SJSA1 (cell line): Measurements from ENCODE around the gene MTSS2. TPM values are rescaled to one million over a fixed set of nuclear protein-coding genes. Genes with fewer than 3 reads are reported as not detected.
"Not testable (repeated sequence)": the region's sequence is repeated elsewhere in the genome, so short reads cannot be mapped to it uniquely, and the experiment has no call there.

Experiments
- DNase-seq, 2 experiments: peaks; one replicate each; pipeline ENCODE4 v3.0.0-alpha.2; 2015 to 2020; ENCODE audit warnings: low spot score in 2 of 2, low read depth in 1 of 2
- H3K27ac ChIP-seq: fragments of 250-450 bp; sonication (Bioruptor Pico); 2 replicates; pipeline ENCODE4 v1.5.1; 2020; ENCODE audit warnings: mild to moderate bottlenecking, moderate library complexity
- H3K27me3 ChIP-seq: fragments of 250-450 bp; sonication (Bioruptor Pico); replicated peaks from 2 replicates; pipeline ENCODE4 v1.5.1; 2020; ENCODE audit warnings: mild to moderate bottlenecking, moderate library complexity
- H3K36me3 ChIP-seq: fragments of 250-450 bp; sonication (Bioruptor Pico); 2 replicates; pipeline ENCODE4 v1.5.1; 2020; ENCODE audit warnings: mild to moderate bottlenecking
- H3K4me1 ChIP-seq: fragments of 250-450 bp; sonication (Bioruptor Pico); replicated peaks from 2 replicates; pipeline ENCODE4 v1.6.1; 2021; ENCODE audit warnings: mild to moderate bottlenecking
- H3K4me3 ChIP-seq: fragments of 250-450 bp; sonication (Bioruptor Pico); 2 replicates; pipeline ENCODE4 v1.5.1; 2020; ENCODE audit warnings: mild to moderate bottlenecking
- H3K9me3 ChIP-seq: fragments of 250-450 bp; sonication (Bioruptor Pico); replicated peaks from 2 replicates; pipeline ENCODE4 v1.5.1; 2020; ENCODE audit warnings: mild to moderate bottlenecking
- total RNA-seq: library from RNA; depleted of rRNA; stranded (reverse); fragments of >200 nt; shearing (Covaris generic); gene quantifications from 2 replicates; pipeline ENCODE4 v1.2.3, GENCODE V29; 2014; rRNA removed

The MTSS2 gene
- total RNA-seq, 1 experiment from 2014 or later = 22.6 TPM

GRCh38 chr16:70646260-70647241 is 39.3 kb downstream of the MTSS2 start, which contains the start of gene IL34:
TSS of gene IL34 (plus strand) at chr16:70646559. CDS start at chr16:70646948, 389 bp downstream.
- no peak for DNase-seq
- Histone ChIP-seq H3K27ac (no peak within 1 kb of the TSS), H3K36me3 (no peaks in the 10 kb centered on the region), H3K4me1 (no peaks in the 10 kb centered on the region), H3K9me3 (no peaks in the 10 kb centered on the region), H3K4me3 (no peak within 1 kb of the TSS), H3K27me3 (no peaks in the 10 kb centered on the region)

DNA sequence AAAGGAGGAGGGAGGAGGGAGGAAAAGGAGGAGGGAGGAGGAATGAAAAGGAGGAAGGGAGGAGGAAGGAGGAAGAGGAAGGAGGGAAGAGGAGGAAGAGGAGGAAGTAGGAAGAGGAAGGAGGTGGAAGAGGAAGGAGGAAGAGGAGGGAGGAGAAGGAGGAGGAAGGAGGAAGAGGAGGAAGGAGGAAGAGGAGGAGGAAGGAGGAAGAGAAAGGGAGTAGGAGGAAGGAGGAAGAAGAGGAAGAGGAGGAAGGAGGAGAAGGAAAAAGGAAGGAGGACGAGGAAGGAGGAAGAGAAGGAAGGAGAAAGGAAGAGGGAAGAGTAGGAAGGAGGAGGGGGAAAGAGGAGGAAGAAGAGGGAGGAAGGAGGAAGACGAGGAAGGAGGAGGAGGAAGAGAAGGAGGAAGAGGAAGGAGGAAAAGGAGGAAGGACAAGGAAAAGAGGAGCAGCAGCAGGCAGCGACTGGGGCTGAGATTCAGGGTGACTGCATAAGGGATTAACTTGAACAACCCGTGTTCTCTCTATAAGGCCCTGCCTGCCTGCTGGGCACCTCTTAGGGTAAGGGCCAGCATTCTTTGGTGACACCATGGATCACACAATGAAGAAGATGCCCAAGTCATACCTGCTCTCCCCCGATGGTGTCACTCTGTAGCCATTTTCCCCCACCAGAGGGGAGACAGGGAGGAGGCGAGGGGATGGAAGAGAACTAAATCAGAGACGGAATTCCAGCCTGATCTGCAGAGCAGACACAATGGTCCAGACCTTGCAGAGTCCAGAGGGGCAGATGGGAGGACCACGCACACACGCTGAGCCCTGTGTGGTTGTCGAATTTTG is 40.9 kb downstream of the MTSS2 start:
- Histone ChIP-seq H3K9me3 (no peaks in the 10 kb centered on the region), H3K4me1 (no peaks in the 10 kb centered on the region), H3K36me3 (no peaks in the 10 kb centered on the region), H3K4me3 (no peak overlapping the region), H3K27me3 (no peaks in the 10 kb centered on the region), H3K27ac (no peak overlapping the region)
- no peak for DNase-seq

GRCh38 chr16:70643264-70643663 is 42.6 kb downstream of the MTSS2 start:
- not testable (repeated sequence) for H3K9me3 ChIP-seq, H3K4me3 ChIP-seq, H3K36me3 ChIP-seq, H3K27ac ChIP-seq, H3K27me3 ChIP-seq, H3K4me1 ChIP-seq, DNase-seq

GRCh38 chr16:70642633-70643032 is 43.2 kb downstream of the MTSS2 start:
- Histone ChIP-seq H3K36me3 (no peaks in the 10 kb centered on the region), H3K27me3 (no peaks in the 10 kb centered on the region), H3K27ac (no peak overlapping the region), H3K4me3 (no peak overlapping the region), H3K9me3 (no peaks in the 10 kb centered on the region), H3K4me1 (peaks cover 7% of the 10 kb centered on the region)
- no peak for DNase-seq

GRCh38 chr16:70638814-70639792 is 46.8 kb downstream of the MTSS2 start:
- Histone ChIP-seq H3K9me3 (no peaks in the 10 kb centered on the region), H3K36me3 (no peaks in the 10 kb centered on the region), H3K27me3 (no peaks in the 10 kb centered on the region), H3K4me3 (no peak overlapping the region), H3K4me1 (peaks cover 18% of the 10 kb centered on the region), H3K27ac (no peak overlapping the region)
- peak in 1 of 2 experiments; percentile 34 for DNase-seq

Other genes starting within 250 kb of the MTSS2 start
- 23.2 and 43.8 TPM in 2 replicates for gene ST3GAL2, start 247.0 kb downstream of the MTSS2 start, total RNA-seq
- 3.4 and 5.3 TPM in 2 replicates for gene FCSK, start 231.5 kb downstream of the MTSS2 start, total RNA-seq
- 78.0 and 94.7 TPM in 2 replicates for gene COG4, start 162.5 kb downstream of the MTSS2 start, total RNA-seq
- 126 and 170 TPM in 2 replicates for gene SF3B3, start 162.2 kb downstream of the MTSS2 start, total RNA-seq
- 0.74 and 1.4 TPM in 2 replicates for gene IL34, start 39.5 kb downstream of the MTSS2 start, total RNA-seq
- 44.9 and 46.7 TPM in 2 replicates for gene VAC14, start 115.1 kb upstream of the MTSS2 start, total RNA-seq